B cell (primary cell): ENCODE data around the gene RIF1.

Experiments
- CTCF ChIP-seq: fragments of 200-600 bp; IDR thresholded peaks from one replicate; pipeline ENCODE4 v1.8.0; 2022; ENCODE audit warnings: antibody characterized with exemption, mild to moderate bottlenecking
- EZH2 ChIP-seq: IDR thresholded peaks from 2 replicates; pipeline ENCODE4 v1.6.1; 2012; ENCODE audit warnings: borderline replicate concordance, low read depth, mild to moderate bottlenecking, moderate library complexity, low read length; ENCODE audit not compliant: insufficient read depth, poor library complexity, severe bottlenecking

- TF ChIP-seq CTCF: no peak
- TF ChIP-seq EZH2: no peak
These were observed 88.5 kb downstream of the RIF1 start for GRCh38 chr2:151498178-151498577.
